ENCODE results near the gene TIAM1.

- TF ChIP-seq CTCF (IDR thresholded peaks at IDR 0.05) (no peak), SMAD4 (CRISPR knock-in tag; IDR thresholded peaks at IDR 0.05) (no peak), ZNF317 (CRISPR knock-in tag; IDR thresholded peaks at IDR 0.05; ENCODE audit: borderline replicate concordance, low read depth) (no peak), OVOL2 (CRISPR knock-in tag; IDR thresholded peaks at IDR 0.05; ENCODE audit: borderline replicate concordance) (no peak), USF2 (CRISPR knock-in tag; IDR thresholded peaks at IDR 0.05) (no peak), NR1H2 (CRISPR knock-in tag; IDR thresholded peaks at IDR 0.05) (no peak)
These were observed 265.3 kb downstream of the TIAM1 start for GRCh38 chr21:31078796-31079195.

All from WTC11 (cell line).